ENCODE results near the gene DOP1A.

The DOP1A gene

GRCh38 chr6:83053678-83054077 is 13.8 kb upstream of the DOP1A start:
- Histone ChIP-seq H3K4me3 (ENCODE audit: low read depth in 1 of 2, low read length in 2 of 2) (no peak overlapping the region), H3K27me3 (ENCODE audit: control insufficient read depth in 1 of 2, insufficient read depth in 2 of 2, low read length in 2 of 2) (no peaks in the 10 kb centered on the region), H3K4me1 (ENCODE audit: control insufficient read depth in 1 of 2, insufficient read depth in 2 of 2, low read length in 2 of 2) (no peaks in the 10 kb centered on the region), H3K9ac (ENCODE audit: low read depth in 1 of 2, low read length in 2 of 2) (no peak overlapping the region), H3K9me3 (ENCODE audit: control insufficient read depth in 1 of 2, low read length in 2 of 2) (no peaks in the 10 kb centered on the region), H3K27ac (ENCODE audit: low read depth, low read length) (no peak overlapping the region), H3K36me3 (ENCODE audit: control insufficient read depth in 1 of 2, insufficient read depth in 2 of 2, low read length in 2 of 2) (peaks cover 0 to 8% of the 10 kb centered on the region in 2 donors)

- Histone ChIP-seq H3K9ac (ENCODE audit: low read depth in 1 of 2, low read length in 2 of 2) (no peak overlapping the region), H3K36me3 (ENCODE audit: control insufficient read depth in 1 of 2, insufficient read depth in 2 of 2, low read length in 2 of 2) (peaks cover 0 to 8% of the 10 kb centered on the region in 2 donors), H3K4me3 (ENCODE audit: low read depth in 1 of 2, low read length in 2 of 2) (no peak overlapping the region)
These were observed 12.0 kb upstream of the DOP1A start for GRCh38 chr6:83055366-83055964.

DNA sequence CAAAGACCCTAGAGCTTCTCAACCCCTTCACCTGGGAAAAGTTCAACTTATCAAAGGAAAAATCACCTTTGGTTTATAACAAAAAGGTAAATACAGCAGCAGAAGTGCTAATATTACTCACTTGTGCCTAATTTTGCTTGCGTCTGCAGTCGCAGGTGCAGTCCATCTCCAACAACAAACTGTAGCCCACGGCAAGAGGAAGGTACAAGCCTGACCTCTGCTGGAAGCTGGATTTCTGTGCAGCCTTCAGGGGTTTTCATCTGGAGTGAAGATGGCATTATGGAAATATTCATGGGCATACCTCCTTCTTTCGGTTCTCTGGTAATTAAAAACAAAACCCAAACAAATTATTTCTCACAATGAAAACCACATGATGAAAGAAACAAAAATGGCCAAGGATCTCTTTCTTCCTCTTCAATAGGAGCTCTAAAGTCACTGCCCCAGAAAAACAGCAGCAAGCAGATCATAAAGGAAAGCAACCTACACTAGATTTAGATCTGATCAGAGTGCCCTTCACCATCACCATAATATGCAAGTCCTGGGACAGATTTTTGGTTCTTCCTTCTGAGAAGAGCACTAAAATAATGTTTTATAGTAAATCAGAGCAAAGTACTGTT is 9.7 kb upstream of the DOP1A start:
- H3K4me3 ChIP-seq (ENCODE audit: low read depth in 1 of 2, low read length in 2 of 2) = no peak overlapping the region
- H3K9me3 ChIP-seq (ENCODE audit: control insufficient read depth in 1 of 2, low read length in 2 of 2) = no peaks in the 10 kb centered on the region
- no peaks in the 10 kb centered on the region for H3K4me1 ChIP-seq (ENCODE audit: control insufficient read depth in 1 of 2, insufficient read depth in 2 of 2, low read length in 2 of 2)

More at GRCh38 chr6:83055366-83055964, 12.0 kb upstream of the DOP1A start:
- H3K9me3 ChIP-seq (ENCODE audit: control insufficient read depth in 1 of 2, low read length in 2 of 2) = no peaks in the 10 kb centered on the region
- H3K27ac ChIP-seq (ENCODE audit: low read depth, low read length) = no peak overlapping the region
- no peaks in the 10 kb centered on the region for H3K27me3 ChIP-seq (ENCODE audit: control insufficient read depth in 1 of 2, insufficient read depth in 2 of 2, low read length in 2 of 2)
- no peaks in the 10 kb centered on the region for H3K4me1 ChIP-seq (ENCODE audit: control insufficient read depth in 1 of 2, insufficient read depth in 2 of 2, low read length in 2 of 2)

GRCh38 chr6:83061190-83061589 is 6.3 kb upstream of the DOP1A start:
- Histone ChIP-seq H3K9ac (ENCODE audit: low read depth in 1 of 2, low read length in 2 of 2) (no peak overlapping the region), H3K9me3 (ENCODE audit: control insufficient read depth in 1 of 2, low read length in 2 of 2) (no peaks in the 10 kb centered on the region), H3K4me1 (ENCODE audit: control insufficient read depth in 1 of 2, insufficient read depth in 2 of 2, low read length in 2 of 2) (peaks cover 0 to 8% of the 10 kb centered on the region in 2 donors), H3K36me3 (ENCODE audit: control insufficient read depth in 1 of 2, insufficient read depth in 2 of 2, low read length in 2 of 2) (peaks cover 0 to 4% of the 10 kb centered on the region in 2 donors), H3K4me3 (ENCODE audit: low read depth in 1 of 2, low read length in 2 of 2) (no peak overlapping the region), H3K27me3 (ENCODE audit: control insufficient read depth in 1 of 2, insufficient read depth in 2 of 2, low read length in 2 of 2) (no peaks in the 10 kb centered on the region), H3K27ac (ENCODE audit: low read depth, low read length) (no peak overlapping the region)

More for the DNA sequence above, 9.7 kb upstream of the DOP1A start:
- Histone ChIP-seq H3K9ac (ENCODE audit: low read depth in 1 of 2, low read length in 2 of 2) (no peak overlapping the region), H3K27ac (ENCODE audit: low read depth, low read length) (no peak overlapping the region), H3K36me3 (ENCODE audit: control insufficient read depth in 1 of 2, insufficient read depth in 2 of 2, low read length in 2 of 2) (peaks cover 0 to 5% of the 10 kb centered on the region in 2 donors), H3K27me3 (ENCODE audit: control insufficient read depth in 1 of 2, insufficient read depth in 2 of 2, low read length in 2 of 2) (no peaks in the 10 kb centered on the region)

DNA sequence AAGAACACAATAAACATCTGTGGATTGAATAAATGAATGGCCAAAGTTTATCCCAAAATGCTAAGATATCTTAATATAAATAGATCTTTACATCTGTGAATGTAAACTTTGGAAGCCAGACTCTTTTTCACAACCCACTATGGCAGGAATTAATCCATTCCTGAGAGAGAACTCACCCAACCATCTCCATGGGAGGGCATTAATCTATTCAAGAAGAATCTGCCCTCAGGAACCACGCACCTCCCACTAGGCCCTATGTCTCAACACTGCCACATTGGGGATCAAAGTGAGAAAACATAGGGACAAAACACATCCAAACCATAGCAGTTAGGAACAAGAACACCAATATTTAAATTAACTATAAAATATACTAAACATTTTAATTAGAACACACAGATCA is 5.2 kb upstream of the DOP1A start:
- Histone ChIP-seq H3K9me3 (ENCODE audit: control insufficient read depth in 1 of 2, low read length in 2 of 2) (no peaks in the 10 kb centered on the region), H3K4me1 (ENCODE audit: control insufficient read depth in 1 of 2, insufficient read depth in 2 of 2, low read length in 2 of 2) (peaks cover 0 to 8% of the 10 kb centered on the region in 2 donors), H3K27me3 (ENCODE audit: control insufficient read depth in 1 of 2, insufficient read depth in 2 of 2, low read length in 2 of 2) (no peaks in the 10 kb centered on the region), H3K36me3 (ENCODE audit: control insufficient read depth in 1 of 2, insufficient read depth in 2 of 2, low read length in 2 of 2) (no peaks in the 10 kb centered on the region), H3K4me3 (ENCODE audit: low read depth in 1 of 2, low read length in 2 of 2) (no peak overlapping the region), H3K27ac (ENCODE audit: low read depth, low read length) (no peak overlapping the region), H3K9ac (ENCODE audit: low read depth in 1 of 2, low read length in 2 of 2) (no peak overlapping the region)

DNA sequence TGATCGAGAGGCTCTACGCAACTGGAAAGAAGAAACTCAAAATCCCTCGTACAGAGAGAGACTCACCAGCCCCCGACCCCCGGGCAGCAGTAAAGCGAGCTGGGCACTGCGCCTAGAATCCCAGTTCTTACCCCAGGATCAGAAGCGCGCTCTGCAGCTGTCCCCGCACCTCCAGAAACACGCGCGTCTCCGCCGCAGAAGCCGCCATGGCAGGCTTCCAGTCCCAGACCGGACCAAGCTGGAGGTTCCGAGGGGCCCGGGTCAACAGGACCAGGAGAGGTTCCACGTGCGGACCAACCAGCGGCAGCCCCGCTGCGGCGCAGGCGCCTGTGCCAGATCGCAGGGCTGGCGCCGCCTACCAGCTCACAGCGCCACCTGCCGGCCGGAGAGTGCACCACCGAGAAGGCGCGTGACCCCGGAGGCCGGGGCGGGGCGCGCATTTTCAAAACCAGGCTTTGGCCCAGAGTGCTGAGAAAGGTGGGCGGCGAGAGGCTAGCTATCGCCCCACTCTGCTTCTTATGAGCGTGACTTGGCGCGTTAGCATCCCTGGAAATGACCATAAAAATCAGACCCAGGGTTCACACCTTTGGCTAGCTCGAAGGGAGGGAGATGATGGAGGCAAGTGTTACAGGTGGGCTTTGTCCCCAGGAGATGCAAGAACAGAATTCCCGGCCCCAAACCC is 1.8 kb upstream of the DOP1A start, which contains the start of gene UBE3D:
UBE3D (minus strand) TSS at position 331 of the 682 bp plus-strand sequence; CDS start at position 208, 123 bp downstream.
- Histone ChIP-seq H3K27ac (ENCODE audit: low read depth, low read length) (no peak within 1 kb of the TSS), H3K4me3 (ENCODE audit: low read depth in 1 of 2, low read length in 2 of 2) (peak within 1 kb of the TSS; percentile 86 to 91), H3K36me3 (ENCODE audit: control insufficient read depth in 1 of 2, insufficient read depth in 2 of 2, low read length in 2 of 2) (no peaks in the 10 kb centered on the region), H3K27me3 (ENCODE audit: control insufficient read depth in 1 of 2, insufficient read depth in 2 of 2, low read length in 2 of 2) (no peaks in the 10 kb centered on the region), H3K9ac (ENCODE audit: low read depth in 1 of 2, low read length in 2 of 2) (peak within 1 kb of the TSS; percentile 68 to 81), H3K4me1 (ENCODE audit: control insufficient read depth in 1 of 2, insufficient read depth in 2 of 2, low read length in 2 of 2) (peaks cover 12 to 18% of the 10 kb centered on the region in 2 donors), H3K9me3 (ENCODE audit: control insufficient read depth in 1 of 2, low read length in 2 of 2) (no peaks in the 10 kb centered on the region)

DNA sequence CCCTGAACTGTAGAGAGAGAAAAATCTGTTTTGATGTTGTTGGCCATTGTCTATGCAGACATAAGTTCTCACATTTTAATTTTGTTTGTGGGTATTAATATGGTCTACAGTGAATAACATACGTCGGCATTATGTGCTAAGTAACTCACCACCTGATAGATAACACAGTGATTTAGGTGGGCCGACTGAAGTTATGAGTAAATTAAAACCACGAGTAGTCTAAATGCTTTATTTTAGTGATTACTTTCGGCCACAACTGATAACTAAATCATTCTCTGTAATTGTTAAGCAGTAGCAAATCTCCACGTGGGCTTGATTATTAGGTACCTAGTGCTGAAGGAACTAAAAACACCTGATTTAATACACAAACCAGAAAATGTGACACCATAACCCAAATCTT is 1.1 kb downstream of the DOP1A start:
- peak overlapping the region; percentile 95 for H3K27ac ChIP-seq (ENCODE audit: low read depth, low read length)
- peak overlapping the region; percentile 71 to 94 for H3K9ac ChIP-seq (ENCODE audit: low read depth in 1 of 2, low read length in 2 of 2)
- H3K4me3 ChIP-seq (ENCODE audit: low read depth in 1 of 2, low read length in 2 of 2) = peak overlapping the region; percentile 74 to 93
- no peaks in the 10 kb centered on the region for H3K36me3 ChIP-seq (ENCODE audit: control insufficient read depth in 1 of 2, insufficient read depth in 2 of 2, low read length in 2 of 2)
- H3K9me3 ChIP-seq (ENCODE audit: control insufficient read depth in 1 of 2, low read length in 2 of 2) = no peaks in the 10 kb centered on the region
- no peaks in the 10 kb centered on the region for H3K27me3 ChIP-seq (ENCODE audit: control insufficient read depth in 1 of 2, insufficient read depth in 2 of 2, low read length in 2 of 2)
- H3K4me1 ChIP-seq (ENCODE audit: control insufficient read depth in 1 of 2, insufficient read depth in 2 of 2, low read length in 2 of 2) = peaks cover 18 to 19% of the 10 kb centered on the region in 2 donors

DNA sequence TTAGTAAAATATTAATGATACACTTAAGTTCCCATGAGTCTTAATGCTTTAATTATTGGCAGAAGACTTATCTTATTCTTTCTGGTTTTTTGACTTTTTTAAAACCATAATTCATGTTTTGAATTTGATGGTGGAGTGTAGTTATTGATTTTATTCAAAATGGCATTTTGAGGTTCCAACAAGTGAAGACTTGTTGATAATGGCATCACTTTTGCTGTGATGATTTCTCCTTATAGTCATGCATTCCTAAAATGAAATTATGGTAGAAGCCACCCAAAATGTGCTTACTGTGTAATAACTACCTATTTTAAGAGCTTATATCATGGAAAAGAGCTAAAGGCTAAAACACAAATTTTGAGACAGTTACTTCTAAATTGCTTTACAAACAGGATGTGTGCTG is 2.2 kb downstream of the DOP1A start:
- H3K36me3 ChIP-seq (ENCODE audit: control insufficient read depth in 1 of 2, insufficient read depth in 2 of 2, low read length in 2 of 2) = no peaks in the 10 kb centered on the region
- H3K27me3 ChIP-seq (ENCODE audit: control insufficient read depth in 1 of 2, insufficient read depth in 2 of 2, low read length in 2 of 2) = no peaks in the 10 kb centered on the region
- H3K27ac ChIP-seq (ENCODE audit: low read depth, low read length) = no peak overlapping the region
- H3K9ac ChIP-seq (ENCODE audit: low read depth in 1 of 2, low read length in 2 of 2) = peak overlapping the region in 1 of 2 donors; percentile 23
- H3K4me1 ChIP-seq (ENCODE audit: control insufficient read depth in 1 of 2, insufficient read depth in 2 of 2, low read length in 2 of 2) = peaks cover 17 to 19% of the 10 kb centered on the region in 2 donors
- no peak overlapping the region for H3K4me3 ChIP-seq (ENCODE audit: low read depth in 1 of 2, low read length in 2 of 2)
- no peaks in the 10 kb centered on the region for H3K9me3 ChIP-seq (ENCODE audit: control insufficient read depth in 1 of 2, low read length in 2 of 2)

DNA sequence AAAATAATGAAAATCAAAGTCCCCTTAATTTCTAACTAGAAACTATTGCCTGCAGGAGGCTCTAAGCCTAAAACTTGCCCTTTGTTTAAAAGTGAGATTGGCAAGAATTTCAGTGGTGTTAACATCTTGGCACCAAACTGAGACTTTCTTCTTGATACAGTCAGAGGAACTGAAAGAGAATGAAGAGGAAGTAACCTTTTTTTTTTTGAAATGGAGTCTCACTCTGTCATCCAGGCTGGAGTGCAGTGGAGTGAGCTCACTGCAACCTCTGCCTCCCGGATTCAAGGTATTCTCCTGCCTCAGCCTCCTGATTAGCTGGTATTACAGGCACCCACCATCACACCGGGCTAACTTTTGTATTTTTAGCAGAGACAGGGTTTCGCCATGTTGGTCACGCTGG is 3.6 kb downstream of the DOP1A start:
- Histone ChIP-seq H3K27me3 (ENCODE audit: control insufficient read depth in 1 of 2, insufficient read depth in 2 of 2, low read length in 2 of 2) (no peaks in the 10 kb centered on the region), H3K36me3 (ENCODE audit: control insufficient read depth in 1 of 2, insufficient read depth in 2 of 2, low read length in 2 of 2) (no peaks in the 10 kb centered on the region), H3K4me3 (ENCODE audit: low read depth in 1 of 2, low read length in 2 of 2) (peak overlapping the region in 1 of 2 donors; percentile 38), H3K9ac (ENCODE audit: low read depth in 1 of 2, low read length in 2 of 2) (no peak overlapping the region), H3K4me1 (ENCODE audit: control insufficient read depth in 1 of 2, insufficient read depth in 2 of 2, low read length in 2 of 2) (peaks cover 11 to 19% of the 10 kb centered on the region in 2 donors), H3K27ac (ENCODE audit: low read depth, low read length) (no peak overlapping the region), H3K9me3 (ENCODE audit: control insufficient read depth in 1 of 2, low read length in 2 of 2) (no peaks in the 10 kb centered on the region)

DNA sequence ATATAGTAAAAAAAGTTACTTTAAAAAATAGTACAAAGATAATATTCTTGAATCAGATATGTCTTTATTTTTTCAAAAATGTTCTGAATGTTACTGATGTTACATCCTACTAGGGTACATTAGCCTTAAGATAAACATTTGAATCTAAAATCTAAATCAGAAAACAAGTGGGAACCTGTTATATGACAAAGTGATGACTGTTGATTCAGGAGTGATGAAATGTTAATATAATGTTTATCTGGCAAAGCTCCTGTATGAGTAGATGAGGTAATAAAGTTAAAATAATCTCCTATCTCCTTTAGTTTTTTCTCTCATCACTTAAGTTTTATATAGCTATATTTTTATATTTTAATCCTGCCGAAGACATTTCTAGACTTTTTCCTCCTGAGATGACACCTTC is 4.2 kb downstream of the DOP1A start:
- no peak overlapping the region for H3K4me3 ChIP-seq (ENCODE audit: low read depth in 1 of 2, low read length in 2 of 2)
- H3K4me1 ChIP-seq (ENCODE audit: control insufficient read depth in 1 of 2, insufficient read depth in 2 of 2, low read length in 2 of 2) = peaks cover 10 to 19% of the 10 kb centered on the region in 2 donors
- no peaks in the 10 kb centered on the region for H3K27me3 ChIP-seq (ENCODE audit: control insufficient read depth in 1 of 2, insufficient read depth in 2 of 2, low read length in 2 of 2)
- no peak overlapping the region for H3K27ac ChIP-seq (ENCODE audit: low read depth, low read length)
- H3K36me3 ChIP-seq (ENCODE audit: control insufficient read depth in 1 of 2, insufficient read depth in 2 of 2, low read length in 2 of 2) = no peaks in the 10 kb centered on the region
- H3K9me3 ChIP-seq (ENCODE audit: control insufficient read depth in 1 of 2, low read length in 2 of 2) = no peaks in the 10 kb centered on the region
- no peak overlapping the region for H3K9ac ChIP-seq (ENCODE audit: low read depth in 1 of 2, low read length in 2 of 2)

Data from duodenal mucosa (tissue), 2 donors.